ENCODE measurements around the gene VASP.
"Not testable (repeated sequence)": the region's sequence is repeated elsewhere in the genome, so short reads cannot be mapped to it uniquely, and the experiment has no call there.

Gene VASP

DNA sequence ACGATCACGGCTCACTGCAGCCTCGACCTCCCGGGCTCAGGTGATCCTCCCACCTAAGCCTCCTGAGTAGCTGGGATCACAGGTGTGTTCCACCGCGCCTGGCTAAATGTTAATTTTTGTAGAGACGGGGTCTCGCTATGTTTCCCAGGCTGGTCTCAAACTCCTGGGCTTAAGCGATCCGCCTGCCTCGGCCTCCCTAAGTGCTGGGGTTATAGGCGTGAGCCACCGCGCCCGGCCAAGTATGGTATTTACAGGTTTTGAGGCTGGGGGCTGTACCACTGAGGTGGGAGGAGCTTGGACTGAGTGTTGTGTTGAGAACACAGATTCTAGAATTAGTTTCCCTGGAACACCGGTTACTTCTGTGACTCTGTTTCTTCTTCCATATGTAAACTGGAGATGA is 9.5 kb upstream of the VASP start:
- no peak for DNase-seq

DNA sequence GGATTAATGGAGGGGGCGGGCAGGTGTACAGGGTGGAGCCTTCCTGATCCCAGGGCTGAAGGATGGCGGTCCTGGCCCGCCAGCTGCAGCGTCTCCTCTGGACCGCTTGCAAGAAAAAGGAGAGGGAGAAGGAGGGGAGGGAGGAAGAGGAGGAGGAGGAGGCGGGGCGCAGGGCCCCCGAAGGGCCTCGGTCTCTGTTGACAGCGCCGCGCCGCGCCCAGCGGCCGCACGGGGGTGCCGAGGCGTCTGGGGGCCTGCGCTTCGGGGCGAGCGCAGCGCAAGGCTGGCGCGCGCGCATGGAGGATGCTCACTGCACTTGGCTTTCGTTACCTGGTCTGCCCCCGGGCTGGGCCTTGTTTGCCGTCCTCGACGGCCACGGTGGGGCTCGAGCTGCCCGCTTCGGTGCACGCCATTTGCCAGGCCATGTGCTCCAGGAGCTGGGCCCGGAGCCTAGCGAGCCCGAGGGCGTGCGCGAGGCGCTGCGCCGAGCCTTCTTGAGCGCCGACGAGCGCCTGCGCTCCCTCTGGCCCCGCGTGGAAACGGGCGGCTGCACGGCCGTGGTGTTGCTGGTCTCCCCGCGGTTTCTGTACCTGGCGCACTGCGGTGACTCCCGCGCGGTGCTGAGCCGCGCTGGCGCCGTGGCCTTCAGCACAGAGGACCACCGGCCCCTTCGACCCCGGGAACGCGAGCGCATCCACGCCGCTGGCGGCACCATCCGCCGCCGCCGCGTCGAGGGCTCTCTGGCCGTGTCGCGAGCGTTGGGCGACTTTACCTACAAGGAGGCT is 8.7 kb upstream of the VASP start, which contains the start of gene PPM1N:
PPM1N (plus strand) TSS at position 33 of the 785 bp plus-strand sequence; CDS start at position 63, 30 bp downstream.
- DNase-seq = peak in 2 of 4 experiments; percentile 33 to 62

- peak in 2 of 4 experiments; percentile 30 to 55 for DNase-seq
These were observed 7.8 kb upstream of the VASP start for GRCh38 chr19:45499196-45500180.

DNA sequence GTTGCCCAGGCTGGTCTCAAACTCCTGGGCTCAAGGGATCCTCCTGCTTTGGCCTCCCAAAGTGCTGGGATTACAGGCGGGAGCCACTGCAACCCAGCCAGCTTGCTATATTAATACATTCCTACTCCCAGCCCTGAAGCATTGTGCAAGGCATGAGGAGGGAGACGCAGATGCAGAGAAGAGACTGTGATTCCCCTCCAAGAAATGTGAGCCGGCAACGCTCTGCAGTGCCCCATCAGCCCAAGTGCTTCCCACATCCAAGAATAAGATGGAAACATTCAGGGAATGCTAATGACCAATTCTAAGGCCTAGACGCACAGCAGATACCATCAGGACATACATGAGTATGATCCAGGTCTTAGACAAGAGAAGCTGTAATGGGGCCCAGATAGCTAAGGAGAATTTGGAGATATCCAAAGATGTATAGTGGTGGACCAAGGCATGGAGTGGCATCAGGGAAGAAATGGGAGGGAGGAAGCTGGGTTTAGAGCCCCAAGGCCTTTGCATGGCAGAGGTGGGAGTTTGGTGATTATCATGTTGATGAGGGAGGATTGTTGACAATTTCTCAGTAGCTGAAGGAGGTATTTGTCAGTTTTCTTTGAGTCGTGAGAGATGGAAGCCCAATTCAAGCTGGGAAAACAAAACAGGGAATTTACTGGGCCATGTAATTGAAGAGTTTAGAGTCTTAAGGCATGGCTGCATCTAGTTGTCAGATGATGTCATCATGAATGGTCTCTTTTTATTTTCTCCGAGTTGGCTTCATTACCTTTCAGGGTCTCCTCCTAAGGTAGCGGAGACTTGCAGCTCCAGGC is 6.2 kb upstream of the VASP start:
- DNase-seq = no peak

DNA sequence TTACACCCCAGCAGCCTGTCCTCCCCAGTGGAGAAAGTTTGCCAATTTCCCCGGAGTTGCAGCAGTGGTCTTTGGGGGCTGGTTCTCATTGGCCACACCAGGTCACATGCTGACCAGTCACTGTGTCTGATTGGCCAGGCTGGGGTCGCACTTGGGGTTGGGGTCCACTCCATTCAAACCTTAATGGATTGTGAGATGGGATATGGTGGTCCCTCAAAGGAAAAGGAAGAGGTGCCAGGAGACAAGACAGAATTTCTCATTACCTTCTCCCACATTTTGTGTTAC is 5.6 kb upstream of the VASP start:
- no peak for DNase-seq

- DNase-seq = no peak
These were observed 5.2 kb upstream of the VASP start for GRCh38 chr19:45502111-45502510.

DNA sequence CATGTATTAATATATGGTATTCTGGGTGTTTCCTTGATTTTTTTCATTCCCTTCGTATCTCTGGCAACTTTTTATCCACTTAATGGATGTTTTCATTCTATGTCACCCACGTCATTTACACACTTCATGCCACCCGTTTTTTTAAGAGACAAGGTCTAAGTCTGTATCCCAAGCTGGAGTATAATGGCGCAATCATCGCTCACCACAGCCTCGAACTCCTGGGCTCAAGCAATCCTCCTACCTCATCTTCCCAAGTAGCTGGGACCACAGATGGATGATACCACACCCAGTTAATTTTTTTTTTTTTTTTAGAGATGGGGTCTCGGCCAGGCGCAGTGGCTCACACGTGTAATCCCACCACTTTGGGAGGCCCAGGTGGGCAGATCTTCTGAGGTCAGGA is 3.4 kb upstream of the VASP start:
- DNase-seq = no peak

GRCh38 chr19:45505151-45505995 is 1.9 kb upstream of the VASP start:
- DNase-seq = no peak

DNA sequence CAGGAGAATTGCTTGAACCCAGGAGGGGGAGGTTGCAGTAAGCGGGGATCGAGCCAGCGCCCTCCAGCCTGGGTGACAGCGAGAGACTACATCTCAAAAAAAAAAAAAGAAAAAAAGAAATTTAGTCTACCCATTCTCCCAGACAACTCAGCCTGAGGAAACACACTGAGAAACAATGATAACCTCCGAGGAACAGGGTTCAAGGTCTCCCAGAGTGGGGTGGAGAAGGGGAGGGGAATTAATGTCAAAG is 1.4 kb upstream of the VASP start:
- DNase-seq = no peak

GRCh38 chr19:45506246-45506988 is 862 bp upstream of the VASP start:
- DNase-seq = peak; percentile 94 to 98 (median 96)

- no peak for DNase-seq
These were observed 665 bp downstream of the VASP start for GRCh38 chr19:45507872-45508416.

GRCh38 chr19:45508417-45508860 is 1.2 kb downstream of the VASP start:
- DNase-seq = no peak

DNA sequence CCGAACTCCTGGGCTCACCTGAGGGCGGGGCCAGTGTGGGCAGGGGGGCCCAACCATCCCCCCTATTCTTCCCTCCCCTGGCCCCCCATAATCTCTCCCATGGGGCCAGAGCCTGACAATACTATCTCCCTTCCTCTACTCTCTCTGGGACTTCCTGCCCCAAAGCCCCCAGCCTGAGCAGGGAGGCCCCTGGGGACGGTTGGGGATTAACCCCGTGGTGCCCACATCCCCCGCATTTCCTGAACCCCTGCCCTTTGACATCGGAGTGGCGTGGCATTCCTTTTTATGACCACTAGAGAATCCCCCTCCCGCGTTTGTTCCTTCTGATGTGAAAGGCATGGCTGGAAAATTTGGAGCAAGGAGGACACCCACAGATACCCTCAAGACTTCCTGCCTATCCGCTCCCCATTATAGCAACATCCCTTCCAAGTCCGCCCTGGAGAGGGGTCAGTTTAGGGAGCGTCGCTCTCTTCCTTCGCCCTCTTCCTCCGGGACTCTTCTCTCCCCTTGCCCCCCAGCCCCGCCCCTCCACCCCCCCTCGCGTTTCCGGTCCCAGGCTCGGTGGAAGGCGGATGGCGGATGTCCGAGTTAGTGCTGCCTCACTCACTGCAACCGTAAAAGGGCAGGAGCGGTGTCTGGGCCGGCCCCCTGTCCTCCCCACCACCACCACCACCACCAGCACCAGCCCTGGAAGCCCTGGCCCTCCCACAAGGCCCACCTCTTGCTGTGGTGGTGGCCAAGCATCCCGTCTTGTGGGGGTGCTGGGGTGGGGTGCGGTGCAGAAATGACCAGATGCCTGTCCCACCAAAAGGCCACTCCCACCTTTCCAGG is 1.8 kb downstream of the VASP start:
- no peak for DNase-seq

DNA sequence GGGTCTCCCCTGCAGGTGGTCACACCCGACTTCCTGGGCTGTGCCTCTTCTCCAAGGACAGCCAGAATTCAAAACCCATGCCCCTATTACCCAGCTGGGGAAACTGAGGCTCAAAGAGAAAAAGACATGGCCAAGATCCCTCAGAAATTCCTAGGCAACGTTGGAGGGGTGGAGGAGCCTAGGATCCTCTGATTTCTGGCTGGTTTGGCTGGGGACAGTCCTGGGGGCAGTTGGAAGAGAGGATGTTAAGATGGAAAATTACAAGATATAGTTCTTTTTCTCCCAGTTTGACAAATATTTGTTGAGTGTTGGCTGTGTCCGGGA is 2.4 kb downstream of the VASP start:
- no peak for DNase-seq

DNA sequence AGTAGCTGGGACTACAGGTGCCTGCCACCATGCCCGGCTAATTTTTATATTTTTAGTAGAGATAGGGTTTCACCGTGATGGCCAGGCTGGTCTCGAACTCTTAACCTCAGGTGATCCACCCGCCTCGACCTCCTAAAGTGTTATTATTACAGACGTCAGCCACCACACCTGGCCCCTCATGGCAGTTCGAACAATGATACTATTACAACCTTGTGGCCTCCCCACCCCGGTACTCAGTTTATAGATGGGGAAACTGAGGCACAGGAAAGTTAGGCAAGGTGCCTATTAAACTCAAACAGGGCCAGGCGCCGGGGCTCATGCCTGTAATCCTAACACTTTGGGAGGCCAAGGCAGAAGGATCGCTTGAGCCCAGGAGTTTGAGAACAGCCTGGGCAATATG is 3.1 kb downstream of the VASP start:
- not testable (repeated sequence) for DNase-seq

DNA sequence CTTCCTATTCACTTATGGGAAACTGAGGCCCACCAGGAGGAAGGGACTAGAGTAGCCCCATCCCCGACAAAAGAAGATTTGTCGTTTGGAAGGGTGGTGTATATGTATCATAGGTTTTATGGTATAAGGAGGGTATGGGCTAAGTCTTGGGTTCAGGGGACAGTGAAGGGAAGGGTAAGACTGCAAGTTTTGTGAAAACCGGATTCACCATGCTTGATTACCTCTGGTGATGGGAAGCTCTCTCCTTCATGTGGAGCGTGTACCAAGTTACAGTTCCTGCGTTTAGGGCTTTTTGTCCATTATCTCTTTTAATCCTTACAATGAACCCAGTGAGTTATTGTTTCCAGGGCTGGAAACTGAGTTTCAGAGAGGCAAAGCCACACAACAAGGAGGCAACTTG is 3.8 kb downstream of the VASP start:
- DNase-seq = no peak

DNA sequence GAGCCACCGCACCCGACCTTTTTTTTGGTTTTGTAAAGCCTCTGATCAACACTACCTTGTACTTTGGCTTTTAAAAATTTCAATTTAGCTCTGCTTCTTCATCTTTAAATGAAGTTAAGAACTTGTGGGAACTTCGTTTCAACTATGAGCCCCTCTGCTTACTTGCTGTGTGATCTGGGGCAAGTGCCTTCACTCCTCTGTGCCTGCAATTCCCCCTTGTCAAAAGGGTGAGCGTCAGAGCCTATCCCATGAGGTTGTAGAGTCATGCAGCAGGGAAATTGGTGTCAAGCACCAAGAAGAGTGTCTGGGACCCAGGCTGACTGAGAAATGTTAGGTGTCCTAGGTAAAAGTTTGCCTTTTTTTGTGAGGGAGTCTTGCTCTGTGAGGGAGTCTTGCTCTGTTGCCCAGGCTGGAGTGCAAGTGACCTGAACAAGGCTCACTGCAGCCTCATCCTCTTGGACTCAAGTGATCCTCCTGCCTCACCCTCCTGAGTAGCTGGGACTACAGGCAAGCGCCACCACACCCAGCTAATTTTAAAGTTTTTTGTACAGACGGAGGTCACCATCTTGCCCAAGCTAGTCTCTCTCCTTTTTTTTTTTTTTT is 5.7 kb downstream of the VASP start:
- no peak for DNase-seq

GRCh38 chr19:45514376-45515051 is 7.2 kb downstream of the VASP start:
- no peak for DNase-seq

GRCh38 chr19:45515081-45515624 is 7.9 kb downstream of the VASP start:
- DNase-seq = no peak
